K562 (cell line): ENCODE data around the gene DNAJC2. TPM values are rescaled to one million over a fixed set of nuclear protein-coding genes. Genes with fewer than 3 reads are reported as not detected.

Experiments used
- ATF7 ChIP-seq: fragments of 450-650 bp; IDR thresholded peaks from 2 replicates; pipeline ENCODE4 v1.7.1; 2014; ENCODE audit warnings: mild to moderate bottlenecking, moderate library complexity
- GATAD2A ChIP-seq: fragments of 450-650 bp; IDR thresholded peaks from 2 replicates; pipeline ENCODE4 v1.6.1; 2017
- GATAD2B ChIP-seq: fragments of 450-650 bp; IDR thresholded peaks from 2 replicates; pipeline ENCODE4 v1.6.1; 2017; ENCODE audit warnings: mild to moderate bottlenecking, borderline replicate concordance
- HNRNPH1 ChIP-seq: fragments of 200-400 bp; formaldehyde crosslinking; optimal IDR thresholded peaks from 2 replicates; pipeline ENCODE3; 2017; ENCODE audit warnings: low read depth, mild to moderate bottlenecking, low read length, moderate library complexity
- MTA2 ChIP-seq: fragments of 450-650 bp; IDR thresholded peaks from 2 replicates; pipeline ENCODE4 v1.6.1; 2016; ENCODE audit warnings: low read depth
- RBM39 ChIP-seq: fragments of 200-400 bp; formaldehyde crosslinking; optimal IDR thresholded peaks from 2 replicates; pipeline ENCODE3; 2018; ENCODE audit warnings: low read depth, low read length
- SIN3B ChIP-seq: fragments of 450-650 bp; IDR thresholded peaks from 2 replicates; pipeline ENCODE4 v1.6.1; 2017; ENCODE audit warnings: low read depth, mild to moderate bottlenecking, moderate library complexity
- SP1 ChIP-seq: sonication (generic); formaldehyde crosslinking; IDR thresholded peaks from 2 replicates; pipeline ENCODE4 v1.8.1; 2022; ENCODE audit warnings: mild to moderate bottlenecking, missing genetic modification reagents
- TEAD1 ChIP-seq, 2 experiments: fragments of 450-650 bp in 1 of 2; sonication (generic) in 1 of 2; formaldehyde crosslinking; IDR thresholded peaks; 2 replicates each; pipeline versions ENCODE4 v1.4.0 to v1.8.0; 2020 to 2022; ENCODE audit warnings: mild to moderate bottlenecking in 2 of 2, missing genetic modification reagents in 1 of 2
- ZNF263 ChIP-seq: sonication (generic); formaldehyde crosslinking; IDR thresholded peaks from 2 replicates; pipeline ENCODE4 v1.8.0; 2022; ENCODE audit warnings: mild to moderate bottlenecking, missing genetic modification reagents, borderline replicate concordance
- ZNF551 ChIP-seq: fragments of 250-450 bp; sonication (Bioruptor Pico); IDR thresholded peaks from 2 replicates; pipeline ENCODE4 v1.5.0; 2021; ENCODE audit warnings: mild to moderate bottlenecking, moderate library complexity
- polyA plus RNA-seq, 8 experiments: library from polyadenylated mRNA; depleted of rRNA in 4 of 8; stranded (reverse) in 5 of 8; unstranded in 3 of 8; fragments of >200 nt; fragmentation: Nextera tagmentation in 2 of 8; fragmentation: Illumina TruSeq in 1 of 8; extraction: Ambion mirVana in 2 of 8; extraction: Trizol in 1 of 8; gene quantifications; 2 replicates each; pipeline versions ENCODE4 v1.2.1 to v1.2.3, GENCODE V29; 2011 to 2014; ENCODE audit warnings: inconsistent platforms in 1 of 8, missing spikeins in 1 of 8
- total RNA-seq, 7 experiments: library from RNA; depleted of rRNA in 6 of 7; stranded (reverse); fragments of >200 nt in 6 of 7; fragmentation: Illumina TruSeq in 2 of 7; extraction: Trizol in 2 of 7; gene quantifications; 2 replicates each; pipeline versions ENCODE4 v1.2.1 to v1.2.3, GENCODE V29; 2011 to 2021; ENCODE audit warnings: low replicate concordance in 1 of 7
- TF ChIP-seq, protein P1 (sequence below), 2 experiments: fragments of 450-650 bp in 1 of 2; sonication (generic) in 1 of 2; formaldehyde crosslinking in 1 of 2; IDR thresholded peaks; 2 replicates each; pipeline versions ENCODE4 v1.7.1 to v1.9.0; 2016 to 2022; ENCODE audit warnings: inconsistent platforms in 1 of 2, mild to moderate bottlenecking in 1 of 2, missing genetic modification reagents in 1 of 2
- TF ChIP-seq, protein P2 (sequence below): sonication (generic); formaldehyde crosslinking; IDR thresholded peaks from 2 replicates; pipeline ENCODE4 v1.9.0; 2022; ENCODE audit warnings: mild to moderate bottlenecking, missing genetic modification reagents
- TF ChIP-seq, protein P3 (sequence below): fragments of 450-650 bp; IDR thresholded peaks from 2 replicates; pipeline ENCODE4 v1.6.1; 2016; ENCODE audit warnings: missing biosample characterization, missing genetic modification characterization
- TF ChIP-seq, protein P4 (sequence below): IDR thresholded peaks from 2 replicates; pipeline ENCODE4 v1.6.1; 2011; ENCODE audit not compliant: insufficient read length; ENCODE audit errors: extremely low read depth

The DNAJC2 gene
- total and polyA plus RNA-seq, 9 of the 15 experiments (the other 6 are each of a cell fraction or from before 2014, with no cell fraction given): 40.2 to 157 (median 92.1) TPM

DNA sequence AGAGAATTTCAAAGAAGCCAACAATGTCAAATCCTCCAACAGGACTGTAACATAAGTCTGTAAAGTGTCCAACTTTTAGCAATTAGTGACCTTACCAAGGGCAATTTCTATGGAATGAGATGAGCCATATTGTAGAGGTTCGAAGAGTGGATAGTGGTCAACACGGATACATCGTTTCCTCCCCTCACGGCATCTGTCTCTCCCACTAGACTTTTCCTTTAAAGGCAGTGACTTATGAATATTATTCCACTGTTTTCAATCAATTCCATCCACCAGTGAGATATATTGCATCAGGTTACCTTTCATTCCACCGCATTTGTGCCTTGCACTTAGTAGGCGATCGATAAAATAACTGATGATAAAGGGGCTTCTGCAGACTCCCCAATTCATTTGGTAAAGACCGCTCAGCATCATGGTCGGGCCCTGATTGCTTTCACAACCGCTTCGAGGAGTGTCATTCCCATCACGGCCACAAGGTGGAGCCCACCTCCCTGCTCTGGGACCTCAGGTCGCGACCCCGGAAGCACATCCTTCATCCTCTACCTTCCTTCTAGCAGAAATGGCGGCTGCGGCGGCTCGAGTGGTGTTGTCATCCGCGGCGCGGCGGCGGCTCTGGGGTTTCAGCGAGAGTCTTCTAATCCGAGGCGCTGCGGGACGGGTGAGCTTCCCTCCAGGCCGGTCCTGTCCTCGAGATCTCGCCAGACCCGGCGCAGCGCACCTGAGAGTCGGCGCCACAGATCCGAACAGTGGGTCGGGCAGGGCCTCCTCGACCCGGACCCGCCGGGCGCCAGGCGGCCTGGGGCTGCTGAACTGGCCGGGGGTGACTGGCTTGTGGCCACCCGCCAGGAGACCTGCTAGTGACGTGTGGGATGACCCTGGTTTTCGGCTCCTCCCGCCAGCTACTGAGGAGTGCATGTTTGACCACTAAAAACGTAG is 47.4 kb downstream of the DNAJC2 start, which contains the start of gene PMPCB (continued):
- TF ChIP-seq, protein P1, sequence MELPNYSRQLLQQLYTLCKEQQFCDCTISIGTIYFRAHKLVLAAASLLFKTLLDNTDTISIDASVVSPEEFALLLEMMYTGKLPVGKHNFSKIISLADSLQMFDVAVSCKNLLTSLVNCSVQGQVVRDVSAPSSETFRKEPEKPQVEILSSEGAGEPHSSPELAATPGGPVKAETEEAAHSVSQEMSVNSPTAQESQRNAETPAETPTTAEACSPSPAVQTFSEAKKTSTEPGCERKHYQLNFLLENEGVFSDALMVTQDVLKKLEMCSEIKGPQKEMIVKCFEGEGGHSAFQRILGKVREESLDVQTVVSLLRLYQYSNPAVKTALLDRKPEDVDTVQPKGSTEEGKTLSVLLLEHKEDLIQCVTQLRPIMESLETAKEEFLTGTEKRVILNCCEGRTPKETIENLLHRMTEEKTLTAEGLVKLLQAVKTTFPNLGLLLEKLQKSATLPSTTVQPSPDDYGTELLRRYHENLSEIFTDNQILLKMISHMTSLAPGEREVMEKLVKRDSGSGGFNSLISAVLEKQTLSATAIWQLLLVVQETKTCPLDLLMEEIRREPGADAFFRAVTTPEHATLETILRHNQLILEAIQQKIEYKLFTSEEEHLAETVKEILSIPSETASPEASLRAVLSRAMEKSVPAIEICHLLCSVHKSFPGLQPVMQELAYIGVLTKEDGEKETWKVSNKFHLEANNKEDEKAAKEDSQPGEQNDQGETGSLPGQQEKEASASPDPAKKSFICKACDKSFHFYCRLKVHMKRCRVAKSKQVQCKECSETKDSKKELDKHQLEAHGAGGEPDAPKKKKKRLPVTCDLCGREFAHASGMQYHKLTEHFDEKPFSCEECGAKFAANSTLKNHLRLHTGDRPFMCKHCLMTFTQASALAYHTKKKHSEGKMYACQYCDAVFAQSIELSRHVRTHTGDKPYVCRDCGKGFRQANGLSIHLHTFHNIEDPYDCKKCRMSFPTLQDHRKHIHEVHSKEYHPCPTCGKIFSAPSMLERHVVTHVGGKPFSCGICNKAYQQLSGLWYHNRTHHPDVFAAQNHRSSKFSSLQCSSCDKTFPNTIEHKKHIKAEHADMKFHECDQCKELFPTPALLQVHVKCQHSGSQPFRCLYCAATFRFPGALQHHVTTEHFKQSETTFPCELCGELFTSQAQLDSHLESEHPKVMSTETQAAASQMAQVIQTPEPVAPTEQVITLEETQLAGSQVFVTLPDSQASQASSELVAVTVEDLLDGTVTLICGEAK (IDR thresholded peaks at IDR 0.05): peak; percentile 94
- TF ChIP-seq, protein P1 (CRISPR knock-in tag; IDR thresholded peaks at IDR 0.05): no peak
- TF ChIP-seq, protein P2, sequence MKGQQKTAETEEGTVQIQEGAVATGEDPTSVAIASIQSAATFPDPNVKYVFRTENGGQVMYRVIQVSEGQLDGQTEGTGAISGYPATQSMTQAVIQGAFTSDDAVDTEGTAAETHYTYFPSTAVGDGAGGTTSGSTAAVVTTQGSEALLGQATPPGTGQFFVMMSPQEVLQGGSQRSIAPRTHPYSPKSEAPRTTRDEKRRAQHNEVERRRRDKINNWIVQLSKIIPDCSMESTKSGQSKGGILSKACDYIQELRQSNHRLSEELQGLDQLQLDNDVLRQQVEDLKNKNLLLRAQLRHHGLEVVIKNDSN (CRISPR knock-in tag): no peak
- peak; percentile 67 to 85; a peak in 2 of 4 replicates for TF ChIP-seq TEAD1 (CRISPR knock-in tag; IDR thresholded peaks at IDR 0.05)
- peak; percentile 74 for TF ChIP-seq MTA2
- peak; percentile 30; the same call in 1 of the 2 replicates for TF ChIP-seq GATAD2B
- TF ChIP-seq, protein P3, sequence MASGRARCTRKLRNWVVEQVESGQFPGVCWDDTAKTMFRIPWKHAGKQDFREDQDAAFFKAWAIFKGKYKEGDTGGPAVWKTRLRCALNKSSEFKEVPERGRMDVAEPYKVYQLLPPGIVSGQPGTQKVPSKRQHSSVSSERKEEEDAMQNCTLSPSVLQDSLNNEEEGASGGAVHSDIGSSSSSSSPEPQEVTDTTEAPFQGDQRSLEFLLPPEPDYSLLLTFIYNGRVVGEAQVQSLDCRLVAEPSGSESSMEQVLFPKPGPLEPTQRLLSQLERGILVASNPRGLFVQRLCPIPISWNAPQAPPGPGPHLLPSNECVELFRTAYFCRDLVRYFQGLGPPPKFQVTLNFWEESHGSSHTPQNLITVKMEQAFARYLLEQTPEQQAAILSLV (tag): no peak
- TF ChIP-seq, protein P4, sequence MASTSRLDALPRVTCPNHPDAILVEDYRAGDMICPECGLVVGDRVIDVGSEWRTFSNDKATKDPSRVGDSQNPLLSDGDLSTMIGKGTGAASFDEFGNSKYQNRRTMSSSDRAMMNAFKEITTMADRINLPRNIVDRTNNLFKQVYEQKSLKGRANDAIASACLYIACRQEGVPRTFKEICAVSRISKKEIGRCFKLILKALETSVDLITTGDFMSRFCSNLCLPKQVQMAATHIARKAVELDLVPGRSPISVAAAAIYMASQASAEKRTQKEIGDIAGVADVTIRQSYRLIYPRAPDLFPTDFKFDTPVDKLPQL: no peak
- peak; percentile 95 for TF ChIP-seq SIN3B
- TF ChIP-seq ZNF551 (CRISPR knock-in tag): no peak
- TF ChIP-seq RBM39: no peak
- 0 out of 2 replicates have a peak, but pooled peaks have one; percentile 13 for TF ChIP-seq ZNF263
- peak; percentile 86 for TF ChIP-seq ATF7
- peak; percentile 67; the same call in 1 of the 2 replicates for TF ChIP-seq GATAD2A
- peak; percentile 73 for TF ChIP-seq SP1 (CRISPR knock-in tag)
- TF ChIP-seq HNRNPH1: no peak
